CD4-positive, alpha-beta T cell treated with Interleukin-10 for 1 hour (primary cell): ENCODE results near the gene THBS2.
"Not testable (repeated sequence)": the region's sequence is repeated elsewhere in the genome, so short reads cannot be mapped to it uniquely, and the experiment has no call there.

Source experiments
- DNase-seq: peaks from one replicate; pipeline ENCODE4 v3.0.0-alpha.2; 2020

The THBS2 gene

GRCh38 chr6:169205176-169206160 is 48.2 kb downstream of the THBS2 start:
- DNase-seq = no peak

GRCh38 chr6:169204167-169204566 is 49.5 kb downstream of the THBS2 start:
- no peak for DNase-seq

GRCh38 chr6:169201985-169202384 is 51.7 kb downstream of the THBS2 start:
- no peak for DNase-seq

GRCh38 chr6:169200893-169201514 is 52.6 kb downstream of the THBS2 start:
- DNase-seq = no peak

- DNase-seq = no peak
Observed at GRCh38 chr6:169199625-169200335, 53.9 kb downstream of the THBS2 start.

- DNase-seq = no peak
Observed at GRCh38 chr6:169198885-169199284, 54.8 kb downstream of the THBS2 start.

GRCh38 chr6:169197929-169198328 is 55.7 kb downstream of the THBS2 start:
- DNase-seq = not testable (repeated sequence)

GRCh38 chr6:169196279-169196678 is 57.4 kb downstream of the THBS2 start:
- DNase-seq = not testable (repeated sequence)

GRCh38 chr6:169194737-169195136 is 58.9 kb downstream of the THBS2 start:
- no peak for DNase-seq

GRCh38 chr6:169190970-169191369 is 62.7 kb downstream of the THBS2 start:
- DNase-seq = no peak

GRCh38 chr6:169190144-169190584 is 63.5 kb downstream of the THBS2 start:
- no peak for DNase-seq

- no peak for DNase-seq
Observed at GRCh38 chr6:169189686-169190085, 64.0 kb downstream of the THBS2 start.

- no peak for DNase-seq
Observed at GRCh38 chr6:169189182-169189581, 64.5 kb downstream of the THBS2 start.

GRCh38 chr6:169188475-169188874 is 65.2 kb downstream of the THBS2 start:
- DNase-seq = no peak

- DNase-seq = no peak
Observed at GRCh38 chr6:169188051-169188470, 65.6 kb downstream of the THBS2 start.

- DNase-seq = no peak
Observed at GRCh38 chr6:169186496-169187169, 67.0 kb downstream of the THBS2 start.

- DNase-seq = no peak
Observed at GRCh38 chr6:169185692-169186485, 67.8 kb downstream of the THBS2 start.

- no peak for DNase-seq
Observed at GRCh38 chr6:169185011-169185521, 68.6 kb downstream of the THBS2 start.

GRCh38 chr6:169184419-169184818 is 69.2 kb downstream of the THBS2 start:
- no peak for DNase-seq

- no peak for DNase-seq
Observed at GRCh38 chr6:169183233-169183632, 70.4 kb downstream of the THBS2 start.

- DNase-seq = not testable (repeated sequence)
Observed at GRCh38 chr6:169179831-169180230, 73.8 kb downstream of the THBS2 start.
